Measurements from ENCODE around the gene COPG2. TPM values are rescaled to one million over a fixed set of nuclear protein-coding genes. Genes with fewer than 3 reads are reported as not detected.

COPG2 gene
- total RNA-seq, 1 donor from 2014 or later, result 19.3 TPM

- Mint-ChIP-seq H3K27me3 (ENCODE audit: insufficient read depth) (peaks cover 4% of the 10 kb centered on the region), H3K36me3 (ENCODE audit: low read depth) (no peaks in the 10 kb centered on the region), H3K4me3 (no peak overlapping the region), H3K27ac (no peak overlapping the region), H3K4me1 (ENCODE audit: low read depth) (no peaks in the 10 kb centered on the region), H3K9me3 (peaks cover 5% of the 10 kb centered on the region)
- intact Hi-C loops (cut with micrococcal nuclease), result no loop called here
- DNase-seq (ENCODE audit: low spot score), result no peak
Measured at GRCh38 chr7:130468612-130469011, 199.9 kb downstream of the COPG2 start.

DNA sequence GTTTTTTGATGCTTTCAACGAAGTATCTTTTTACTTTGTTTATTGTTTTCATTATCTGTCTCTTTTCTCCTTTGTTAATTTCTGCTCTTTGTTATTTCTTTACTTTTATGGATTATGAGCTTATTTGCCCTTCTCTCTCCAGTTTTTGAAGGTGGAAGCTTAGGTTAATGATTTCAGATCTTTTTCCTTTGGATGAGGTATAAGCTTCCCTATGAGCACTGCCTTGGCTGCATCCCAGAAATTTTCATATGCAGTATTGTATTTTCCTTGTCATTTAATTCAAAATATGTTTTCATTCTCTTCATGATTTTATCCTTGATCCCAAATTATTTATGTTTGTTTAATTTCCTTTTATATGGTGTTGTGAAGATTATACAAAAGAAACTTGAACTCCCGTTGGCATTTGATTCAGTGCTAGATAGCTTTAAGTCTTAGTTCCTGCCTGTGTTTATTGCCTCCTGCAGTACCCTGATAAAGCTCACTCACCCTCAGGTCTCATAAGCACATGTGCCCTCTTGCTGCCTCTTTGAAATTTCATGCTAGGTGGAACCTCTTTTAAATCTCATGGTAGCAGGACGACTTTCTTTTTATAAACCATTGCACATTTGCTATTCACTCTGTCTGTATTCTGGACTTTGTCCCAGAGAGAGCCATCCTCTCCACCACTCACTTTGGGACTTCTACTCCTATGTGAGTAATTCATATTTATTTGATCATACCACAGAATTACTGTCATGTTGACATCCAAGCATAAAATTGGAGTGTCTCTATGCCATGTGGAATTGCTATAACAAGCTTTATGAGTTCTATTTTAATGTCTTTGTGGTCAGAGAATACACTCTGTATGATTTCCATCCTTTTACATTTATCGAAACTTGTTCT is 204.8 kb downstream of the COPG2 start:
- no peaks in the 10 kb centered on the region for H3K4me1 Mint-ChIP-seq (ENCODE audit: low read depth)
- H3K4me3 Mint-ChIP-seq, result no peak overlapping the region
- H3K27me3 Mint-ChIP-seq (ENCODE audit: insufficient read depth), result peaks cover 4% of the 10 kb centered on the region
- H3K36me3 Mint-ChIP-seq (ENCODE audit: low read depth), result peaks cover 3% of the 10 kb centered on the region
- peaks cover 18% of the 10 kb centered on the region for H3K9me3 Mint-ChIP-seq
- intact Hi-C loops (cut with micrococcal nuclease), result no loop called here
- no peak for DNase-seq (ENCODE audit: low spot score)
- H3K27ac Mint-ChIP-seq, result no peak overlapping the region

- Mint-ChIP-seq H3K9me3 (peaks cover 25% of the 10 kb centered on the region), H3K4me3 (no peak overlapping the region), H3K27ac (no peak overlapping the region), H3K36me3 (ENCODE audit: low read depth) (peaks cover 3% of the 10 kb centered on the region), H3K4me1 (ENCODE audit: low read depth) (peaks cover 5% of the 10 kb centered on the region), H3K27me3 (ENCODE audit: insufficient read depth) (peaks cover 4% of the 10 kb centered on the region)
- intact Hi-C loops (cut with micrococcal nuclease), result no loop called here
- no peak for DNase-seq (ENCODE audit: low spot score)
Measured at GRCh38 chr7:130461272-130461671, 207.3 kb downstream of the COPG2 start.

DNA sequence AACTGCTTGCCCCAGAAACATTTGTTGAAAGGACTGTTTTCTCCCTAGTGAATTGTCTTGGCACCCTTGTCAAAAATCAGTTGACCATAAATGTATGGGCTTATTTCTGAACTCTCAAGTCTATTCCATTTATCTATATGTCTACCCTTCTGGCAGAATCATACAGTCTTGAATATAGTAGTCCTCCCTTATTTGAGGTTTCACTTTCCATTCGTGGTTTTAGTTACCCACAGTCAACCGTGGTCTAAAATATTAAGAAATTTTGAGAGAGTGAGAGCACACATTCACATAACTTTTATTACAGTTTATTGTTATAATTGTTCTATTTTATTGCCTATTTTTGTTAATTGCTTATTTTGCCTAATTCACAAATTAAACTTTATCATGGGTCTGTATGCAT is 210.3 kb downstream of the COPG2 start:
- Mint-ChIP-seq H3K9me3 (peaks cover 20% of the 10 kb centered on the region), H3K36me3 (ENCODE audit: low read depth) (peaks cover 3% of the 10 kb centered on the region), H3K4me3 (no peak overlapping the region), H3K4me1 (ENCODE audit: low read depth) (peaks cover 19% of the 10 kb centered on the region), H3K27ac (no peak overlapping the region), H3K27me3 (ENCODE audit: insufficient read depth) (peaks cover 4% of the 10 kb centered on the region)
- intact Hi-C loops (cut with micrococcal nuclease), result no loop called here
- DNase-seq (ENCODE audit: low spot score), result no peak

Other genes with a start within 250 kb of the COPG2 start
- gene CEP41, start 227.7 kb downstream of the COPG2 start, total RNA-seq, result 17.1 and 17.8 TPM in 2 replicates
- gene MEST, start 176.7 kb downstream of the COPG2 start, total RNA-seq, result 4.1 and 9.1 TPM in 2 replicates
- gene TSGA13, start 17.8 kb upstream of the COPG2 start, total RNA-seq, result not detected in 2 replicates
- gene KLF14, start 65.5 kb upstream of the COPG2 start, total RNA-seq, result not detected in 2 replicates